SK-N-SH (cell line): ENCODE data around the gene RAB40C. TPM values are rescaled to one million over a fixed set of nuclear protein-coding genes. Genes with fewer than 3 reads are reported as not detected.
A peak's percentile ranks its signal among the peaks of the same experiment; 100 is the strongest.

Experiments used
- CTCF ChIA-PET: fragments of 300-600, 350-600 bp; formaldehyde crosslinking; extraction: SDS; loops from one replicate; lab custom pipeline; 2021; lab: Yijun Ruan, JAX
- POLR2A ChIA-PET: fragments of 350-600 bp; sonication (Branson Sonifier 250); formaldehyde crosslinking; extraction: SDS; loops from one replicate; lab custom pipeline; 2020; ENCODE audit warnings: antibody characterized with exemption, inconsistent platforms; lab: Yijun Ruan, JAX
- DNase-seq: peaks from one replicate; pipeline ENCODE4 v3.0.0; 2012
- H2AFZ ChIP-seq: fragments of 200-600 bp; sonication (generic); 2 replicates; pipeline ENCODE4 v1.8.1; 2016; ENCODE audit warnings: antibody characterized with exemption, mild to moderate bottlenecking, low read depth
- H3F3A ChIP-seq: fragments of 200-600 bp; sonication (generic); replicated peaks from 2 replicates; pipeline ENCODE3; 2016; ENCODE audit warnings: antibody characterized with exemption, mild to moderate bottlenecking; ENCODE audit not compliant: insufficient read depth
- H3K27ac ChIP-seq, 2 experiments: fragments of 200-500 bp in 1 of 2; fragments of 200-600 bp in 1 of 2; sonication (Bioruptor generic) in 1 of 2; sonication (generic), shearing (Covaris generic) in 1 of 2; 2 replicates each; pipeline versions ENCODE4 v1.5.1 to v1.6.1; 2014 to 2016; ENCODE audit warnings: low read depth in 2 of 2, inconsistent platforms in 1 of 2, low read length in 1 of 2, mild to moderate bottlenecking in 1 of 2, mixed read lengths in 1 of 2
- H3K27me3 ChIP-seq: fragments of 200-600 bp; sonication (generic), shearing (Covaris generic); 2 replicates; pipeline ENCODE4 v1.6.1; 2016; ENCODE audit warnings: mixed run types; ENCODE audit not compliant: insufficient read depth
- H3K36me3 ChIP-seq, 2 experiments: fragments of 200-500 bp in 1 of 2; fragments of 200-600 bp in 1 of 2; sonication (Bioruptor generic) in 1 of 2; sonication (generic) in 1 of 2; replicated peaks in 1 of 2; 2 replicates each; pipeline versions ENCODE3 to v1.5.1; 2014 to 2016; ENCODE audit warnings: low read length in 1 of 2, mild to moderate bottlenecking in 1 of 2; ENCODE audit not compliant: insufficient read depth in 2 of 2, control insufficient read depth in 1 of 2
- H3K4me1 ChIP-seq, 2 experiments: fragments of 200-500 bp in 1 of 2; fragments of 200-600 bp in 1 of 2; sonication (Bioruptor generic) in 1 of 2; sonication (generic), shearing (Covaris generic) in 1 of 2; 2 replicates each; pipeline versions ENCODE4 v1.5.1 to v1.6.1; 2014 to 2016; ENCODE audit warnings: low read depth in 1 of 2, low read length in 1 of 2, mixed run types in 1 of 2; ENCODE audit not compliant: insufficient read depth in 2 of 2, control insufficient read depth in 1 of 2
- H3K4me2 ChIP-seq: fragments of 200-600 bp; sonication (generic), shearing (Covaris generic); 2 replicates; pipeline ENCODE4 v1.6.1; 2017; ENCODE audit warnings: mixed run types
- H3K4me3 ChIP-seq, 2 experiments: fragments of 200-500 bp in 1 of 2; fragments of 200-600 bp in 1 of 2; sonication (Bioruptor generic) in 1 of 2; sonication (generic), shearing (Covaris generic) in 1 of 2; 2 replicates each; pipeline versions ENCODE4 v1.5.1 to v1.8.1; 2014 to 2016; ENCODE audit warnings: low read depth in 2 of 2, inconsistent platforms in 1 of 2, low read length in 1 of 2, mild to moderate bottlenecking in 1 of 2, mixed read lengths in 1 of 2, moderate library complexity in 1 of 2
- H3K79me2 ChIP-seq: fragments of 200-600 bp; sonication (generic); 2 replicates; pipeline ENCODE4 v1.8.1; 2017; ENCODE audit warnings: mild to moderate bottlenecking; ENCODE audit not compliant: insufficient read depth
- H3K9ac ChIP-seq: fragments of 200-600 bp; sonication (generic); 2 replicates; pipeline ENCODE4 v1.6.1; 2017; ENCODE audit warnings: mixed run types
- H3K9me2 ChIP-seq: fragments of 200-600 bp; sonication (generic); 2 replicates; pipeline ENCODE4 v1.6.1; 2017; ENCODE audit warnings: mixed run types
- H3K9me3 ChIP-seq: fragments of 200-600 bp; sonication (generic); 2 replicates; pipeline ENCODE4 v1.6.1; 2017; ENCODE audit warnings: mixed run types, mild to moderate bottlenecking, moderate library complexity
- H4K20me1 ChIP-seq: fragments of 200-600 bp; sonication (generic); 2 replicates; pipeline ENCODE4 v1.6.1; 2017; ENCODE audit warnings: mild to moderate bottlenecking, mixed run types; ENCODE audit not compliant: insufficient read depth
- EP300 ChIP-seq, 2 experiments: IDR thresholded peaks; 2 replicates each; pipeline versions ENCODE4 v1.4.0 to v1.6.1; 2012; ENCODE audit warnings: borderline replicate concordance in 1 of 2, low read depth in 1 of 2, low read length in 1 of 2
- FOSL2 ChIP-seq: IDR thresholded peaks from 2 replicates; pipeline ENCODE4 v1.4.0; 2012; ENCODE audit warnings: low read depth, mild to moderate bottlenecking, moderate library complexity, borderline replicate concordance
- JUND ChIP-seq: IDR thresholded peaks from 2 replicates; pipeline ENCODE4 v1.4.0; 2012
- MEF2A ChIP-seq: IDR thresholded peaks from 2 replicates; pipeline ENCODE4 v1.4.0; 2012; ENCODE audit warnings: low read depth, borderline replicate concordance
- NFIC ChIP-seq: IDR thresholded peaks from 2 replicates; pipeline ENCODE4 v1.4.0; 2012; ENCODE audit warnings: borderline replicate concordance
- NRF1 ChIP-seq: IDR thresholded peaks from 2 replicates; pipeline ENCODE4 v1.6.1; 2012; ENCODE audit warnings: low read depth, mild to moderate bottlenecking, low read length
- RFX5 ChIP-seq: IDR thresholded peaks from 2 replicates; pipeline ENCODE4 v1.6.1; 2012; ENCODE audit warnings: mild to moderate bottlenecking, improper control_type of control experiment, low read length
- TCF12 ChIP-seq: IDR thresholded peaks from 2 replicates; pipeline ENCODE4 v1.4.0; 2012
- YY1 ChIP-seq: IDR thresholded peaks from 2 replicates; pipeline ENCODE4 v1.4.0; 2012; ENCODE audit warnings: low read depth, mild to moderate bottlenecking
- WGBS: methylation state at CpG from one replicate; pipeline ENCODE4 v1.1.6; 2017; ENCODE audit warnings: low lambda C conversion rate; 5-methylcytosine and 5-hydroxymethylcytosine counted together
- polyA plus RNA-seq, 3 experiments: library from polyadenylated mRNA; depleted of rRNA; stranded (reverse); fragments of >200 nt; gene quantifications; 2 replicates each; pipeline ENCODE4 v1.2.3, GENCODE V29; 2012
- TF ChIP-seq, protein P1 (sequence below): IDR thresholded peaks from 2 replicates; pipeline ENCODE4; 2012
- TF ChIP-seq, protein P2 (sequence below): IDR thresholded peaks from 2 replicates; pipeline ENCODE4 v1.4.0; 2012; ENCODE audit warnings: low read depth
- TF ChIP-seq, protein P3 (sequence below): IDR thresholded peaks from 2 replicates; pipeline ENCODE4 v1.4.0; 2012; ENCODE audit warnings: low read depth, borderline replicate concordance

Gene RAB40C
- polyA plus RNA-seq, 1 of the 3 experiments (the other 2 are of a cell fraction), result 13.0 TPM

DNA sequence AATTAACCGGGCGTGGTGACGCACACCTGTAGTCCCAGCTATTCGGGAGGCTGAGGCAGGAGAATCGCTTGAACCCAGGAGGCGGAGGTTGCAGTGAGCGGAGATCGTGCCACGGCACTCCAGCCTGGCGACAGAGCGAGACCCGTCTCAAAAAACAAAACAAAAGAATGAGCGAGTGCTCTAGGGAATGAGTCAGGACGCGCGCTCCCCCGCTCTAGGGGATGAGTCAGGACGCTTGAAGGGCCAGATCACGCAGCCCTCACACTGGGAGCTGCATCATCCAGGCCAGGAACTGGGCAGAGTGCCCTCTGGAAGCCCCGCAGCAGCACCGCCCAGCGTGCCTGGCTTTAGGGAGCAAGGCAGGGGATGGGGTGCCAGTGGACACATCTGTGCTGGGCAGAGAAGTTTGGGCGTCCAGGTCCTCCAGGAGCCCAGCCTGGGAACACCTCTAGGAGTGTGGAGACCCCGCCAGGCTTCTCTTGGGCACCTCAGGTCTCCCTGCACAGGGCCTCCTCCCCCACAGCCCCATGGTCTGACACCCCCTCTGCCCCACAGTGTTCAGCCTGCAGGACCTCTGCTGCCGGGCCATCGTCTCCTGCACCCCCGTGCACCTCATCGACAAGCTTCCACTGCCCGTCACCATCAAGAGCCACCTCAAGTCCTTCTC is 37.1 kb downstream of the RAB40C start:
- peak overlapping the region; percentile 28; the same call in 1 of the 2 replicates for H3K9ac ChIP-seq
- ChIA-PET CTCF (interaction anchor here (0.9 to 2.6 kb wide), 2 partner anchors 9 to 21 kb away, joined by 3 to 12 read pairs; partner anchors contain the start of gene METTL26), POLR2A (no interaction called here)
- H2AFZ ChIP-seq, result no peak overlapping the region
- peaks cover 5% of the 10 kb centered on the region for H3F3A ChIP-seq
- H3K36me3 ChIP-seq, result peaks cover 0 to 3% of the 10 kb centered on the region in 2 experiments
- H3K79me2 ChIP-seq, result peaks cover 5% of the 10 kb centered on the region; the same call in 1 of the 2 replicates
- H3K9me2 ChIP-seq, result no peaks in the 10 kb centered on the region
- DNase-seq, result no peak
- H3K4me1 ChIP-seq, result peaks cover 10 to 39% of the 10 kb centered on the region in 2 experiments; a peak in 3 of 4 replicates
- WGBS, result 41% methylated on average over 23 of the region's 29 CpGs
- no peak overlapping the region for H3K4me3 ChIP-seq
- no peaks in the 10 kb centered on the region for H3K27me3 ChIP-seq
- TF ChIP-seq TCF12 (peak; percentile 42; the same call in 1 of the 2 replicates), FOSL2 (peak; percentile 97), NRF1 (no peak), NFIC (peak; percentile 85), MEF2A (no peak), EP300 (IDR thresholded peaks at IDR 0.05; ENCODE audit: borderline replicate concordance in 1 of 2, low read depth in 1 of 2, low read length in 1 of 2) (no peak), JUND (peak; percentile 85; the same call in 1 of the 2 replicates)
- TF ChIP-seq, protein P1, sequence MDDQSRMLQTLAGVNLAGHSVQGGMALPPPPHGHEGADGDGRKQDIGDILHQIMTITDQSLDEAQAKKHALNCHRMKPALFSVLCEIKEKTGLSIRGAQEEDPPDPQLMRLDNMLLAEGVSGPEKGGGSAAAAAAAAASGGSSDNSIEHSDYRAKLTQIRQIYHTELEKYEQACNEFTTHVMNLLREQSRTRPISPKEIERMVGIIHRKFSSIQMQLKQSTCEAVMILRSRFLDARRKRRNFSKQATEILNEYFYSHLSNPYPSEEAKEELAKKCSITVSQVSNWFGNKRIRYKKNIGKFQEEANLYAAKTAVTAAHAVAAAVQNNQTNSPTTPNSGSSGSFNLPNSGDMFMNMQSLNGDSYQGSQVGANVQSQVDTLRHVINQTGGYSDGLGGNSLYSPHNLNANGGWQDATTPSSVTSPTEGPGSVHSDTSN, result peak; percentile 31; the same call in 1 of the 2 replicates
- TF ChIP-seq, protein P2, sequence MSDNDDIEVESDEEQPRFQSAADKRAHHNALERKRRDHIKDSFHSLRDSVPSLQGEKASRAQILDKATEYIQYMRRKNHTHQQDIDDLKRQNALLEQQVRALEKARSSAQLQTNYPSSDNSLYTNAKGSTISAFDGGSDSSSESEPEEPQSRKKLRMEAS, result peak; percentile 86
- H3K27ac ChIP-seq, result peak overlapping the region in 1 of 2 experiments; percentile 91; a peak in 2 of 4 replicates
- no peaks in the 10 kb centered on the region for H4K20me1 ChIP-seq
- no peaks in the 10 kb centered on the region for H3K9me3 ChIP-seq
- H3K4me2 ChIP-seq, result peak overlapping the region; percentile 45; the same call in 1 of the 2 replicates

- H2AFZ ChIP-seq, result no peak overlapping the region
- peak overlapping the region; percentile 45; the same call in 1 of the 2 replicates for H3K4me2 ChIP-seq
- H3K27me3 ChIP-seq, result no peaks in the 10 kb centered on the region
- H3K4me1 ChIP-seq, result peaks cover 10 to 39% of the 10 kb centered on the region in 2 experiments; a peak in 3 of 4 replicates
- CTCF ChIA-PET, result interaction anchor here (0.8 to 2.6 kb wide), 5 partner anchors 9 to 40 kb away, joined by 3 to 12 read pairs (median 3); partner anchors contain the start of genes METTL26 and RAB40C
- H3K9ac ChIP-seq, result no peak overlapping the region
- peaks cover 5% of the 10 kb centered on the region for H3F3A ChIP-seq
- peaks cover 5% of the 10 kb centered on the region; the same call in 1 of the 2 replicates for H3K79me2 ChIP-seq
- DNase-seq, result no peak
- H3K27ac ChIP-seq, result peak overlapping the region in 1 of 2 experiments; percentile 91; a peak in 1 of 4 replicates
- H3K9me3 ChIP-seq, result no peaks in the 10 kb centered on the region
- WGBS, result 86% methylated on average over 42 of the region's 50 CpGs
- H3K4me3 ChIP-seq, result no peak overlapping the region
- peaks cover 0 to 3% of the 10 kb centered on the region in 2 experiments for H3K36me3 ChIP-seq
- POLR2A ChIA-PET, result no interaction called here
- peak; percentile 36; the same call in 1 of the 2 replicates for TF ChIP-seq NFIC
- no peak for TF ChIP-seq YY1
- TF ChIP-seq, protein P3, sequence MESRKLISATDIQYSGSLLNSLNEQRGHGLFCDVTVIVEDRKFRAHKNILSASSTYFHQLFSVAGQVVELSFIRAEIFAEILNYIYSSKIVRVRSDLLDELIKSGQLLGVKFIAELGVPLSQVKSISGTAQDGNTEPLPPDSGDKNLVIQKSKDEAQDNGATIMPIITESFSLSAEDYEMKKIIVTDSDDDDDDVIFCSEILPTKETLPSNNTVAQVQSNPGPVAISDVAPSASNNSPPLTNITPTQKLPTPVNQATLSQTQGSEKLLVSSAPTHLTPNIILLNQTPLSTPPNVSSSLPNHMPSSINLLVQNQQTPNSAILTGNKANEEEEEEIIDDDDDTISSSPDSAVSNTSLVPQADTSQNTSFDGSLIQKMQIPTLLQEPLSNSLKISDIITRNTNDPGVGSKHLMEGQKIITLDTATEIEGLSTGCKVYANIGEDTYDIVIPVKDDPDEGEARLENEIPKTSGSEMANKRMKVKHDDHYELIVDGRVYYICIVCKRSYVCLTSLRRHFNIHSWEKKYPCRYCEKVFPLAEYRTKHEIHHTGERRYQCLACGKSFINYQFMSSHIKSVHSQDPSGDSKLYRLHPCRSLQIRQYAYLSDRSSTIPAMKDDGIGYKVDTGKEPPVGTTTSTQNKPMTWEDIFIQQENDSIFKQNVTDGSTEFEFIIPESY, result peak; percentile 68; the same call in 1 of the 2 replicates
- no peak for TF ChIP-seq RFX5
- H3K9me2 ChIP-seq, result no peaks in the 10 kb centered on the region
- no peaks in the 10 kb centered on the region for H4K20me1 ChIP-seq
Observed at GRCh38 chr16:627454-628239, 37.8 kb downstream of the RAB40C start.
